Measurements from ENCODE around the gene SLC43A3.

SLC43A3 gene

GRCh38 chr11:57421066-57421465 is 5.9 kb downstream of the SLC43A3 start:
- H2BK120ac ChIP-seq (ENCODE audit: low read depth, low read length), result no peak overlapping the region

GRCh38 chr11:57419146-57419545 is 7.8 kb downstream of the SLC43A3 start:
- no peak overlapping the region for H3K23ac ChIP-seq (ENCODE audit: low read depth, low read length, poor library complexity)

More at GRCh38 chr11:57421066-57421465, 5.9 kb downstream of the SLC43A3 start:
- no CpG with 5 or more reads among the region's 4 CpGs for WGBS, 2 donors (ENCODE audit: extremely low coverage in 2 of 2, insufficient read length in 2 of 2, insufficient replicate concordance in 1 of 2)
- Histone ChIP-seq H3K27ac (replicated peaks; ENCODE audit: low read length) (no peak overlapping the region), H3K23ac (ENCODE audit: low read depth, low read length, poor library complexity) (no peak overlapping the region), H3K79me1 (ENCODE audit: low read depth, low read length) (no peaks in the 10 kb centered on the region), H3K36me3 (replicated peaks in 1 of 2; ENCODE audit: control insufficient read depth in 2 of 2, insufficient read depth in 2 of 2, low read length in 2 of 2) (peaks cover 10 to 64% of the 10 kb centered on the region in 2 donors), H3K4me2 (ENCODE audit: insufficient read depth, low read length, poor library complexity, severe bottlenecking) (no peak overlapping the region), H3K4me1 (ENCODE audit: control insufficient read depth in 2 of 2, insufficient read depth in 1 of 2, low read depth in 1 of 2, low read length in 2 of 2) (peaks cover under 1 to 10% of the 10 kb centered on the region in 2 donors), H3K14ac (ENCODE audit: low read length) (no peak overlapping the region), H4K8ac (ENCODE audit: low read depth, low read length) (no peak overlapping the region), H3K27me3 (ENCODE audit: control insufficient read depth in 3 of 3, insufficient read depth in 3 of 3, low read depth in 1 of 3, low read length in 3 of 3) (no peaks in the 10 kb centered on the region), H2AK5ac (ENCODE audit: low read depth, low read length) (no peak overlapping the region), H2BK15ac (ENCODE audit: low read length) (no peak overlapping the region), H3K18ac (ENCODE audit: low read length) (no peak overlapping the region), H2AFZ (ENCODE audit: low read length) (no peak overlapping the region), H3K4ac (ENCODE audit: low read length) (no peak overlapping the region), H3K4me3 (ENCODE audit: low read length in 2 of 2) (no peak overlapping the region), H3K9me3 (replicated peaks in 1 of 2; ENCODE audit: control insufficient read depth in 2 of 2, insufficient read depth in 1 of 2, low read depth in 1 of 2, low read length in 2 of 2) (no peaks in the 10 kb centered on the region), H3K9ac (ENCODE audit: low read depth, low read length, poor library complexity) (no peak overlapping the region), H4K91ac (ENCODE audit: low read depth, low read length, poor library complexity) (no peak overlapping the region), H2BK12ac (ENCODE audit: low read length) (no peak overlapping the region), H2BK5ac (ENCODE audit: low read length) (no peak overlapping the region)
- DNase-seq (ENCODE audit: low spot score), result no peak

GRCh38 chr11:57418131-57418530 is 8.8 kb downstream of the SLC43A3 start:
- H2BK15ac ChIP-seq (ENCODE audit: low read length), result no peak overlapping the region
- H2AFZ ChIP-seq (ENCODE audit: low read length), result no peak overlapping the region
- no peaks in the 10 kb centered on the region for H3K79me1 ChIP-seq (ENCODE audit: low read depth, low read length)
- H3K18ac ChIP-seq (ENCODE audit: low read length), result no peak overlapping the region
- no peak overlapping the region for H3K9ac ChIP-seq (ENCODE audit: low read depth, low read length, poor library complexity)
- H4K91ac ChIP-seq (ENCODE audit: low read depth, low read length, poor library complexity), result no peak overlapping the region
- H4K8ac ChIP-seq (ENCODE audit: low read depth, low read length), result no peak overlapping the region
- H3K4me3 ChIP-seq (ENCODE audit: low read length in 2 of 2), result no peak overlapping the region
- H3K23ac ChIP-seq (ENCODE audit: low read depth, low read length, poor library complexity), result no peak overlapping the region
- H3K27ac ChIP-seq (replicated peaks; ENCODE audit: low read length), result no peak overlapping the region
- no peaks in the 10 kb centered on the region for H3K27me3 ChIP-seq (ENCODE audit: control insufficient read depth in 3 of 3, insufficient read depth in 3 of 3, low read depth in 1 of 3, low read length in 3 of 3)
- H2BK120ac ChIP-seq (ENCODE audit: low read depth, low read length), result no peak overlapping the region
- no peak overlapping the region for H2BK5ac ChIP-seq (ENCODE audit: low read length)
- no peaks in the 10 kb centered on the region for H3K9me3 ChIP-seq (replicated peaks in 1 of 2; ENCODE audit: control insufficient read depth in 2 of 2, insufficient read depth in 1 of 2, low read depth in 1 of 2, low read length in 2 of 2)
- H3K4me1 ChIP-seq (ENCODE audit: control insufficient read depth in 2 of 2, insufficient read depth in 1 of 2, low read depth in 1 of 2, low read length in 2 of 2), result no peaks in the 10 kb centered on the region
- DNase-seq (ENCODE audit: low spot score), result no peak
- no peak overlapping the region for H3K14ac ChIP-seq (ENCODE audit: low read length)
- H2BK12ac ChIP-seq (ENCODE audit: low read length), result no peak overlapping the region
- H3K36me3 ChIP-seq (replicated peaks in 1 of 2; ENCODE audit: control insufficient read depth in 2 of 2, insufficient read depth in 2 of 2, low read length in 2 of 2), result peaks cover 22 to 70% of the 10 kb centered on the region in 2 donors
- H2AK5ac ChIP-seq (ENCODE audit: low read depth, low read length), result no peak overlapping the region
- no peak overlapping the region for H3K4ac ChIP-seq (ENCODE audit: low read length)
- H3K4me2 ChIP-seq (ENCODE audit: insufficient read depth, low read length, poor library complexity, severe bottlenecking), result no peak overlapping the region

More at GRCh38 chr11:57419146-57419545, 7.8 kb downstream of the SLC43A3 start:
- no peak overlapping the region for H4K91ac ChIP-seq (ENCODE audit: low read depth, low read length, poor library complexity)
- no peaks in the 10 kb centered on the region for H3K79me1 ChIP-seq (ENCODE audit: low read depth, low read length)
- H2BK5ac ChIP-seq (ENCODE audit: low read length), result no peak overlapping the region
- WGBS, 2 donors (ENCODE audit: extremely low coverage in 2 of 2, insufficient read length in 2 of 2, insufficient replicate concordance in 1 of 2), result no CpG with 5 or more reads among the region's 3 CpGs
- no peak for DNase-seq (ENCODE audit: low spot score)
- H3K4me2 ChIP-seq (ENCODE audit: insufficient read depth, low read length, poor library complexity, severe bottlenecking), result no peak overlapping the region
- H2AFZ ChIP-seq (ENCODE audit: low read length), result no peak overlapping the region
- H3K18ac ChIP-seq (ENCODE audit: low read length), result no peak overlapping the region
- H3K27me3 ChIP-seq (ENCODE audit: control insufficient read depth in 3 of 3, insufficient read depth in 3 of 3, low read depth in 1 of 3, low read length in 3 of 3), result no peaks in the 10 kb centered on the region
- H2BK12ac ChIP-seq (ENCODE audit: low read length), result no peak overlapping the region
- H3K4me1 ChIP-seq (ENCODE audit: control insufficient read depth in 2 of 2, insufficient read depth in 1 of 2, low read depth in 1 of 2, low read length in 2 of 2), result no peaks in the 10 kb centered on the region
- H2BK15ac ChIP-seq (ENCODE audit: low read length), result no peak overlapping the region
- no peak overlapping the region for H3K4ac ChIP-seq (ENCODE audit: low read length)
- H3K36me3 ChIP-seq (replicated peaks in 1 of 2; ENCODE audit: control insufficient read depth in 2 of 2, insufficient read depth in 2 of 2, low read length in 2 of 2), result peaks cover 17 to 67% of the 10 kb centered on the region in 2 donors
- H3K9me3 ChIP-seq (replicated peaks in 1 of 2; ENCODE audit: control insufficient read depth in 2 of 2, insufficient read depth in 1 of 2, low read depth in 1 of 2, low read length in 2 of 2), result no peaks in the 10 kb centered on the region
- H3K27ac ChIP-seq (replicated peaks; ENCODE audit: low read length), result no peak overlapping the region
- no peak overlapping the region for H2AK5ac ChIP-seq (ENCODE audit: low read depth, low read length)
- no peak overlapping the region for H2BK120ac ChIP-seq (ENCODE audit: low read depth, low read length)
- no peak overlapping the region for H3K9ac ChIP-seq (ENCODE audit: low read depth, low read length, poor library complexity)
- H3K14ac ChIP-seq (ENCODE audit: low read length), result no peak overlapping the region
- no peak overlapping the region for H4K8ac ChIP-seq (ENCODE audit: low read depth, low read length)
- H3K4me3 ChIP-seq (ENCODE audit: low read length in 2 of 2), result no peak overlapping the region

- Histone ChIP-seq H3K23ac (ENCODE audit: low read depth, low read length, poor library complexity) (no peak overlapping the region), H4K91ac (ENCODE audit: low read depth, low read length, poor library complexity) (peak overlapping the region; percentile 57), H3K4me2 (ENCODE audit: insufficient read depth, low read length, poor library complexity, severe bottlenecking) (no peak overlapping the region), H3K18ac (ENCODE audit: low read length) (no peak overlapping the region), H3K4me1 (ENCODE audit: control insufficient read depth in 2 of 2, insufficient read depth in 1 of 2, low read depth in 1 of 2, low read length in 2 of 2) (no peaks in the 10 kb centered on the region), H2AFZ (ENCODE audit: low read length) (no peak overlapping the region), H2BK120ac (ENCODE audit: low read depth, low read length) (no peak overlapping the region), H3K9me3 (replicated peaks in 1 of 2; ENCODE audit: control insufficient read depth in 2 of 2, insufficient read depth in 1 of 2, low read depth in 1 of 2, low read length in 2 of 2) (no peaks in the 10 kb centered on the region), H2BK5ac (ENCODE audit: low read length) (no peak overlapping the region), H3K79me1 (ENCODE audit: low read depth, low read length) (no peaks in the 10 kb centered on the region), H3K9ac (ENCODE audit: low read depth, low read length, poor library complexity) (no peak overlapping the region), H2BK15ac (ENCODE audit: low read length) (no peak overlapping the region), H3K14ac (ENCODE audit: low read length) (no peak overlapping the region), H3K4me3 (ENCODE audit: low read length in 2 of 2) (no peak overlapping the region), H3K27me3 (ENCODE audit: control insufficient read depth in 3 of 3, insufficient read depth in 3 of 3, low read depth in 1 of 3, low read length in 3 of 3) (no peaks in the 10 kb centered on the region), H2BK12ac (ENCODE audit: low read length) (no peak overlapping the region), H3K36me3 (replicated peaks in 1 of 2; ENCODE audit: control insufficient read depth in 2 of 2, insufficient read depth in 2 of 2, low read length in 2 of 2) (peaks cover 22 to 71% of the 10 kb centered on the region in 2 donors), H4K8ac (ENCODE audit: low read depth, low read length) (no peak overlapping the region), H3K27ac (replicated peaks; ENCODE audit: low read length) (no peak overlapping the region), H2AK5ac (ENCODE audit: low read depth, low read length) (no peak overlapping the region), H3K4ac (ENCODE audit: low read length) (no peak overlapping the region)
- no CpG with 5 or more reads among the region's 4 CpGs for WGBS, 2 donors (ENCODE audit: extremely low coverage in 2 of 2, insufficient read length in 2 of 2, insufficient replicate concordance in 1 of 2)
- DNase-seq (ENCODE audit: low spot score), result no peak
Measured at GRCh38 chr11:57417056-57417455, 9.9 kb downstream of the SLC43A3 start.
